ENCODE results near the gene WWP2.
"Not testable (repeated sequence)": the region's sequence is repeated elsewhere in the genome, so short reads cannot be mapped to it uniquely, and the experiment has no call there.

The WWP2 gene

DNA sequence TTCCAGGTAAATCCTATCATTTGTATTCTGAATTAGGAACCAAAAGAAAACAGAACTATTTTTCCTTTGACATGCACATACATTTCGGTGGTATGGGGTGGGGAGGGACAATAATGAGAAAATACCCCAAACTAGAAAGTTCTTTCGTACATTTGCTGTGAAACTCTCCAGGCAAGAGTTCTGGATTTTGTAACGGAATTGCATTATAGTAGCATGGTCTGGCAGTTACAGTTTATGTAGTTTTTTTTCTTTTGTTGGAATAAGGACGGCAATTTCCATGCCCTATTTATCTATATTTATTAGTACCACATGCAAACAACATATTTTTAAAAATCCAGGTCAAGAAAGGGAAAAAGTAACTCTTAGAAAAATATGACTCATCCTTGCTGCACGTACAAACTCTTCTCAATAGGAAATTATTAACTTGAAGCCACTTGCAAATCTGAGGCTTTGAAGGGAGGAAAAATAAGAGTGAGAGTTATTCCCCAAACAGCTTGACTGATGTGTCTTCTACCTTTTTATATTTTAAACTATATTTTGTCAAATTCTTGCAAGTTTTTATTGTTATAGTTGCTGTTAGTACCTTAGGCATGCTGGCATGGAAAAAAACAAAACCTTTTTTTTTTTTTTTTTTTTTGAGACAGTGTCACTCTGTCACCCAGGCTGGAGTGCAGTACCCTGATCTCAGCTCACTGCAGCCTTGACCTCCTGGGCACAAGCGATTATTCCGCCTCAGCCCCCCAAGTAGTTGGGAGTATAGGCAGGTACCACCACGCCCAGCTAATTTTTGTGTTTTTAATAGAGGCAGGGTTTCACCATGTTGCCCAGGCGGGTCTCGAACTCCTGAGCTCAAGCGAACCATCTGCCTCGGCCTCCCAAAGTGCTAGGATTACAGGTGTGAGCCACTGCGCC lies 69.3 kb downstream of the WWP2 start:
- DNase-seq = no peak

- no peak for DNase-seq
Observed at GRCh38 chr16:69833357-69834282, 71.5 kb downstream of the WWP2 start.

GRCh38 chr16:69834807-69835466 lies 72.8 kb downstream of the WWP2 start:
- DNase-seq = no peak

DNA sequence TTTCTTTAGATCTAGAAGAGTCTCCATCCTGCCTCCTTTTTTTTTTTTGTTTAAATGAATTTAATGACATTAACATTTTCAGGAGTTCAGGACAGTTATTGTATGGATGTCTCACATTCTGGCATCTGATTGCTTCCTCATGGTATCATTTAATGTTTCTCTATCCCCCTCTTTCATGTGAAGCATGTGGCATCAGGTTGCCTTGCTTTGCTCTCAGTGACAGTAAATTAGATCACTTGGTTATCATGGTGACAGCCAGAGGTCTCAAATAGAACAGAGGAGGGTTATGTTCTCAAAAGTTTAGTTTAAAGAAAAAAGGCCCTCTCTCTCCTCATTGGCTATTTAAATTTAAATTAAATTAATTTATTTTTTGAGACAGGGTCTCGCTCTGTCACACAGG lies 74.1 kb downstream of the WWP2 start:
- DNase-seq = no peak

DNA sequence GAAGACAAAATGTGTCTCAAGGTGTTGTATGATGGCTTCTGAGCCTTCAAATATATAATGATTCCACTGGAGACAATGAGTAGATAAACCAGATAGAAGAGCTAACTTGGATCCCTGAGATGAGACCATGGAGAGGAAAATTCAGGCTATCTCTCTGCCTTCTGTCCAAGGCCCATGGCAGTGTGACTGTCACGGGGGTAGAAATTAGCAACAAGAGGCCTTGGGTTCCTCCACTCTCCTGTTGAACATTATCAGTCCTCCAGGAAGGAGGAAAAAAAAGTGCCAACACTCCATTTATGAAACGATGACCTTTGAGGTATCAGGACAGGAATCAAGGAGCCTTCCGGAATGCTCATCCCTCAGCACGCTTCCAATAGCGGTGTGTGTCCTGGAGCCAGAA lies 75.2 kb downstream of the WWP2 start:
- no peak for DNase-seq

DNA sequence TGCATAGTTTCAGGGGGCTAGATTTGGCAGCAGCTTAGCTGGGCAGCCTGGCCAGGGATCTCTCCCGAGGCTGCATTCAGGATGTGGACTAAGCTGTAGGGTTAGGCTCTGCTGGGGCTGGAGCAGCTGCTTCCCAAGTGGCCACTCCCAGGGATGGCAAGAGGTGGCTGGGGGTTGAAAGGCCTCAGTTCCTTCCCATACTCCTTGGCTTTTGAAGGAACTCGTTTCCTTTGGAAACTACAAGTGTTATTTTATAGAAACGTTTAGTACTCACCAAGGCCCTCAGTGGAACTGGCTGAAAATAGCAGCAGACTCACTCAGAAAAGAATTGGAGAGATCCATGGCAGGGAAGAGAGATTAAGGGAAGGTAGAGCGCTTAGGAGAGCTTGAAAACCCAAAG lies 76.4 kb downstream of the WWP2 start:
- no peak for DNase-seq

- DNase-seq = no peak
Observed at GRCh38 chr16:69839240-69839688, 77.1 kb downstream of the WWP2 start.

- DNase-seq = no peak
Observed at GRCh38 chr16:69839798-69840409, 77.8 kb downstream of the WWP2 start.

GRCh38 chr16:69840975-69841374 lies 78.8 kb downstream of the WWP2 start:
- no peak for DNase-seq

DNA sequence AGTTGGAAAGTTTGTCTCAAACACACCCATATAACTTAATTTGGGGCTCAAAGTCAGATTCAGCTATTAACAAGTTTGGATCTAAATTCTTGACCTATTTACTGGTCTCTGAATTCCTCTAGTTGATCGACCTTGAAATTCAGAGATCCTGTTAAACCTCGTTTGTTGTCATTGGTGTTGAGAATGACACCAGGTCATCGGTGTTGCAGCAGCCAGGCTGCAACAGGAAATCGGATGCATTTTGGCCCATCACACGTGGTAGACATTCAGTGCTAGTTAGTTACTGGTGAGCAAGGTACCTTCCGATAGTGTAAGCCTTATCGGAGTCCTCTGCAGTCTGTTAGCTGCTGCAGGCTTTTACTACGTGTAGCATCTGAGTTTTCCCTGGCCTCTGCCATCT lies 82.3 kb downstream of the WWP2 start:
- DNase-seq = no peak

DNA sequence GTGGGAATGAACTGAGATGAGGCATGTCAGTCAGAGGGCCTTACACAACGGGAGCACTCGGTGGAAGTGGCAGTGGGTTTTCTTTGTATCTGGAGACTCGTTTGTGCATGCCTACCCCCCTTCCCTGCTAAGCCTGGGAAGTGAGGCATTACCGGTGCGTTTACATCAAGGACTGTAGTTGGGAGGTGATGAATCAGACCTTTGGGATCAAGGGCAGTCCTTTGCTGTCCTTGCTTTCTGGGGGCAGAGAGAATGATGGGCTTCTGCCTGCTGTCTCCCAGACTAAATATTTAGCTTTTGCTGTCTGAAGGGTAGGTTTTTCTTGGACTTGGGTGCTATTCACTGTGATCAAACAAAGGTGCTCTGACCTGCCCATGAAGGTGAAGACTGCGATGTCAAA lies 83.0 kb downstream of the WWP2 start:
- no peak for DNase-seq

DNA sequence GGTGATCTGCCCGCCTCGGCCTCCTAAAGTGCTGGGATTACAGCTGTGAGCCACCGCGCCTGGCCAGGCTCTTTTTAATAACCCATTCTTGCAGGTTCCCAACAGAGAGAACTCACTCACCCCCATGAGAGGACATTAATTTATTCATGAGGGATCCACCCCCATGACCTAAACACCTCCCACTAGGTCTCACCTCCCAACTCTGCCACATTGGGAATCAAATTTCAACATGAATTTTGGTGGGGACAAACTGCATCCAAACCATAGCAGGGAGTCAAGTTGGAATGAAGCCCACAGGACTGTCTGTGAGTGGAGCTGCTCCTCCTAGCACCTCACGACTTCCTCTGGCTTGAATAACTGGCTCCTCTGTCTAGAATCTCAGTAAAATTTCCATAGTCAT lies 85.5 kb downstream of the WWP2 start:
- DNase-seq = no peak

DNA sequence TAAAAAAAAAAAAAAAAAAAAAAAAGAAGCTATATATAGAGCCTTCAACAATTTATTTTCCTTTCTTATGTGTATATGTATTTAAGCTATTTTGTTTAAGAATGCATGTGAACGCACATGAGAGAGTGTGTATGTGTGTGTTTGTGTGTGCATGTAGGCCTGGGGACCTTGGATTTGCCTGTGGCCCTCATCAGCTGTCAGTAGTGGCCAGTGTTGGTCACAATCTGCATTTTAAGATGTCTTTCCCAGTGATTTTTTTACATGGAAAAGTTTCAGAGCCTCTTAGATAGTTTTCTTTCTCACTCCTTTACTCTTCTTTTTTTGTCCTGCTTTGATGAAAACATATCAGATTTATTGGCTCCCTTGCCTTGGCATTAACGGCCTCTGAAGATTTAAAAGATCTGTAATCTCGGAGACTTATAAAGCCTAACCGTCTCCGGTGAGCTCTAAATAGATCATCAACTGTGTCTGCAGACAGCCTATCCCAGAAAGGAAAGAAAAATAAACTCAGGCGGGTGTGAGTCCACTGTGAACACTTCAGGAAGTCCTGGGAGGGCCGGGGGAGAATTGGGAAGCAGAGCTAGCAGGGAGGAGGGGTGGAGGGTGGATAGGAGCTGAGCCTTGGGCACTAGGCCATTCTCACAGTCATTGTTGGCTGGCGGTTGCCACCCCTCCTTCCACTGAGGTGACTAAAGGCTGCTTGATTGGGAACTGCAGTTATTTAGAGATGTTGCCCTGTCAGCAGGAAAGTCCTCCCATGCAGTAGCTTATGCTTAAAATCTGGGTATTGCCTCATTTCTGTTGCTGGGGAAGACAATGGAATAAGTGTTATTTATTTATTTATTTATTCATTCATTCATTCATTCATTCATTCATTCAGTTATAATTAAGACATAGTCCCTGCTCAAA lies 86.8 kb downstream of the WWP2 start:
- DNase-seq = peak; percentile 56 to 72

GRCh38 chr16:69851491-69852240 lies 89.5 kb downstream of the WWP2 start:
- DNase-seq = no peak

GRCh38 chr16:69852815-69853214 lies 90.7 kb downstream of the WWP2 start:
- DNase-seq = no peak

DNA sequence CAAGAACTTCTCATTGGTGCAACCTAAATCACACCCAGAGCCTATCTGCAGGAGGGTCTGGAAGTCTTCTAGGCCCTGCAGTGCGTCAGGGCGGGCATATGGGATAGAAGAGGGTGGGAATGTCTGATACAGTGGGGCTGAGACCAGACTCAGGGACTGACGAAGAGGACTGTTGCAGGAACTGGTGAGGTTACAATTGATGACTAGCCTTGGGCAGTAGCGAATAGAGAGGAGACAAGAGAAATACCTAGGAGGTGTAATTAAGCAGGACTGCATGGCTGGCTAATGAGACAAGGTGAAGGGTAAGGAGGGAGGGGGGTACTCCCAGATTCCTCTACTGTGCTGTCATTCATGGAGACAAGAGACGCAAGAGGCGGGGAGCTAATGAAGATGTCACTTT lies 91.3 kb downstream of the WWP2 start:
- no peak for DNase-seq

DNA sequence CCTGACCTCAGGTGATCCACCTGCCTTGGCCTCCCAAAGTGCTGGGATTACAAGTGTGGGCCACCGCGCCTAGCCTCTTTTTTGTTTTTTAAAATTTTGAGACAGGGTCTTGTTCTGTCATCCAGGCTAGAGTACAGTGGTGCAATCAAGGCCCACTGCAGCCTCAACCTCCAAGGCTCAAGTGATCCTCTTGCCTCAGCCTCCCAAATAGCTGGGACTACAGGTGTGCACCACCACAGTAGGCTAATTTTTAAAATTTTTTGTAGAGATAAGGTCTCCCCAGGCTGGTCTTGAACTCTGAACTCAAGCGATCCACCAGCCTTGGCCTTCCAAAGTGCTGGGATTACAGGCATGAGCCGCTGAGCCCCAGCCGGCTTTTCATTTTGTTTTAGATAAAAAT lies 92.6 kb downstream of the WWP2 start:
- not testable (repeated sequence) for DNase-seq

GRCh38 chr16:69855592-69855991 lies 93.5 kb downstream of the WWP2 start:
- peak; percentile 27 to 34 for DNase-seq

DNA sequence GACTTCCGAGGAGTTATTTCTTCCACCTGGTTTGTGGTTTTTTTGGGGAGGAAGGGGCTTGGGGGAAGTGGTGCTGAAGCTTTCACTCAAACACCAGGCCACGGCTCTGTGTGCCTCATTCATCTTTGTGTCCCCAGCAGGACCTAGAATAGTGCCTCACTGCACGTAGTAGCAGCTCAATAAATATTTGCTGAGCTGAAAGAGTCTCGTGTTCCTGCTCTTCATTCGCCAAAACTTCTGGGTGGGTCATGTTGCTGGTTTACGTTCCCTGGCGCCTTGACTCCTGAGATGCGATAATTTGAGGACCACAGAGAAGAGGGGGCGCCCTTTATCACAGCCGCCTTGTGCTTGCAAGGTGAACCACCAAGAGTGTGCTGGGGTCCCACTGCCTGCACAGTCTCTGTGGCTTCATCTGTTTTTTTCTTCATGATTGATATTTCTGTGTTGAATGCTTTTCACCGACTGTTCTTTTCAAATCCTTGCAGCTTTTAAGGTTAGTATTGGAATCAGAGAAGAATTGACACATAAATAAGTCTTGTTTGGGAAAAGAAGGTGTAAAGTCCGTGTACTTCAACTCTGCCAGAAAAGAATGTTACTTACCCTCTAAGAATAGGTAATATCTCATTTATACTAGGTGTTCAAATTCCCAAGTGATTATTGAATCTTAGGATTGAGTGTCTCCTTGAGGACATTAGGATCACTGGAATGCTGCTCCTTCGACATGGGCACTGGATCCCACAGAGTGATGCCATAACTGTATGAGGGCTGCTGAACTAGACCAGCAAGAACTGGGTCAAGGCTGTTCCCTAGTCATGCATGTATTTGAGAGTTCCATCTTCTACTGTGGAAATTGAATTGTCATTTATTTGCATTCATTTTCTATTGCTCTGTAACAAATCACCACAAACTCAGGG lies 96.3 kb downstream of the WWP2 start:
- no peak for DNase-seq
